T follicular helper cell (primary cell): Measurements from ENCODE around the gene MYOZ2.
"Not testable (repeated sequence)": the region's sequence is repeated elsewhere in the genome, so short reads cannot be mapped to it uniquely, and the experiment has no call there.

Source experiments
- DNase-seq: peaks from one replicate; pipeline ENCODE4 v3.0.0-alpha.2; 2020; ENCODE audit warnings: low read depth

The MYOZ2 gene

GRCh38 chr4:119128148-119128547 lies 7.5 kb upstream of the MYOZ2 start:
- DNase-seq, result no peak

GRCh38 chr4:119130365-119131065 lies 5.1 kb upstream of the MYOZ2 start:
- no peak for DNase-seq

- DNase-seq, result no peak
Observed at GRCh38 chr4:119131164-119131563, 4.5 kb upstream of the MYOZ2 start.

- DNase-seq, result no peak
Observed at GRCh38 chr4:119132306-119132705, 3.3 kb upstream of the MYOZ2 start.

GRCh38 chr4:119136546-119136945 lies 914 bp downstream of the MYOZ2 start:
- DNase-seq, result no peak

GRCh38 chr4:119138046-119138445 lies 2.4 kb downstream of the MYOZ2 start:
- DNase-seq, result no peak

- DNase-seq, result no peak
Observed at GRCh38 chr4:119139311-119139710, 3.7 kb downstream of the MYOZ2 start.

GRCh38 chr4:119139822-119140252 lies 4.2 kb downstream of the MYOZ2 start:
- no peak for DNase-seq

- DNase-seq, result not testable (repeated sequence)
Observed at GRCh38 chr4:119141283-119141682, 5.7 kb downstream of the MYOZ2 start.

GRCh38 chr4:119142833-119143232 lies 7.2 kb downstream of the MYOZ2 start:
- no peak for DNase-seq

- not testable (repeated sequence) for DNase-seq
Observed at GRCh38 chr4:119143341-119143740, 7.7 kb downstream of the MYOZ2 start.

- DNase-seq, result no peak
Observed at GRCh38 chr4:119149110-119149509, 13.5 kb downstream of the MYOZ2 start.

- DNase-seq, result no peak
Observed at GRCh38 chr4:119151161-119151560, 15.5 kb downstream of the MYOZ2 start.

GRCh38 chr4:119152741-119153140 lies 17.1 kb downstream of the MYOZ2 start:
- DNase-seq, result no peak

GRCh38 chr4:119162174-119162573 lies 26.5 kb downstream of the MYOZ2 start:
- no peak for DNase-seq

- DNase-seq, result no peak
Observed at GRCh38 chr4:119165767-119166166, 30.1 kb downstream of the MYOZ2 start.

- no peak for DNase-seq
Observed at GRCh38 chr4:119170195-119170594, 34.6 kb downstream of the MYOZ2 start.

- no peak for DNase-seq
Observed at GRCh38 chr4:119172223-119172622, 36.6 kb downstream of the MYOZ2 start.

- not testable (repeated sequence) for DNase-seq
Observed at GRCh38 chr4:119173729-119174361, 38.2 kb downstream of the MYOZ2 start.

- no peak for DNase-seq
Observed at GRCh38 chr4:119179011-119179410, 43.4 kb downstream of the MYOZ2 start.

- no peak for DNase-seq
Observed at GRCh38 chr4:119184128-119184527, 48.5 kb downstream of the MYOZ2 start.

GRCh38 chr4:119189638-119190037 lies 54.0 kb downstream of the MYOZ2 start:
- no peak for DNase-seq

- DNase-seq, result no peak
Observed at GRCh38 chr4:119190354-119190753, 54.7 kb downstream of the MYOZ2 start.

GRCh38 chr4:119191505-119191904 lies 55.9 kb downstream of the MYOZ2 start:
- no peak for DNase-seq
